HG03342 (cell line): ENCODE data around the gene CEMIP.

Experiments
- ATAC-seq: cut with Tn5 transposase; IDR thresholded peaks from one replicate; pipeline ENCODE4 v1.9.1; 2021; ENCODE audit warnings: mild to moderate bottlenecking, moderate library complexity; ENCODE audit not compliant: unreplicated experiment

Gene CEMIP

GRCh38 chr15:80971143-80971542, 192.0 kb downstream of the CEMIP start:
- no peak for ATAC-seq

- ATAC-seq, result no peak
Observed at GRCh38 chr15:80972276-80972675, 193.1 kb downstream of the CEMIP start.

GRCh38 chr15:80974914-80975313, 195.7 kb downstream of the CEMIP start:
- ATAC-seq, result no peak

- no peak for ATAC-seq
Observed at GRCh38 chr15:80976851-80977250, 197.7 kb downstream of the CEMIP start.

GRCh38 chr15:80977627-80978036, 198.5 kb downstream of the CEMIP start:
- no peak for ATAC-seq

- no peak for ATAC-seq
Observed at GRCh38 chr15:80978685-80979329, 199.6 kb downstream of the CEMIP start.

- ATAC-seq, result no peak
Observed at GRCh38 chr15:80979538-80980200, 200.5 kb downstream of the CEMIP start.

GRCh38 chr15:80982205-80982604, 203.0 kb downstream of the CEMIP start:
- ATAC-seq, result no peak

- no peak for ATAC-seq
Observed at GRCh38 chr15:80982839-80983238, 203.7 kb downstream of the CEMIP start.

GRCh38 chr15:80984856-80985255, 205.7 kb downstream of the CEMIP start:
- no peak for ATAC-seq

GRCh38 chr15:80985981-80986380, 206.8 kb downstream of the CEMIP start:
- no peak for ATAC-seq

GRCh38 chr15:80986487-80986886, 207.3 kb downstream of the CEMIP start:
- no peak for ATAC-seq

- ATAC-seq, result no peak
Observed at GRCh38 chr15:80988148-80988796, 209.1 kb downstream of the CEMIP start.

GRCh38 chr15:80989081-80989517, 209.9 kb downstream of the CEMIP start:
- peak; percentile 1 for ATAC-seq

GRCh38 chr15:80989518-80990478, 210.6 kb downstream of the CEMIP start, which contains the start of gene MESD:
TSS of gene MESD (minus strand) at chr15:80989819. CDS start at chr15:80989791, 28 bp downstream.
- peak; percentile 97 for ATAC-seq

- no peak for ATAC-seq
Observed at GRCh38 chr15:80990955-80991354, 211.8 kb downstream of the CEMIP start.

- no peak for ATAC-seq
Observed at GRCh38 chr15:80991421-80991820, 212.3 kb downstream of the CEMIP start.

GRCh38 chr15:80992006-80992405, 212.8 kb downstream of the CEMIP start:
- ATAC-seq, result no peak

GRCh38 chr15:80992441-80992840, 213.3 kb downstream of the CEMIP start:
- ATAC-seq, result no peak

- no peak for ATAC-seq
Observed at GRCh38 chr15:80996247-80996646, 217.1 kb downstream of the CEMIP start.

GRCh38 chr15:80997692-80998091, 218.5 kb downstream of the CEMIP start:
- ATAC-seq, result no peak
